GM23338 (cell line): ENCODE measurements around the gene PI4K2A.

Source experiments
- CREB1 ChIP-seq: fragments of 250-450 bp; sonication (Bioruptor Pico); IDR thresholded peaks from 2 replicates; pipeline ENCODE4 v1.5.0; 2020; ENCODE audit warnings: low read depth, mild to moderate bottlenecking, moderate library complexity
- CTCF ChIP-seq, 2 experiments: fragments of 200-600 bp in 1 of 2; sonication (generic) in 1 of 2; conservative IDR thresholded peaks; 2 replicates each; pipeline versions ENCODE4 v1.5.1 to v1.6.1; 2016 to 2017; ENCODE audit warnings: antibody characterized with exemption in 2 of 2, low read depth in 2 of 2, mild to moderate bottlenecking in 2 of 2, moderate library complexity in 1 of 2
- ETS1 ChIP-seq: IDR thresholded peaks from 2 replicates; pipeline ENCODE4 v1.6.1; 2016; ENCODE audit warnings: antibody characterized with exemption
- EZH2 ChIP-seq: fragments of 200-600 bp; sonication (generic); IDR thresholded peaks from one replicate; pipeline ENCODE4 v1.8.0; 2017; ENCODE audit warnings: antibody characterized with exemption, mild to moderate bottlenecking, low read depth; ENCODE audit not compliant: unreplicated experiment
- EZH2phosphoT487 ChIP-seq: fragments of 200-600 bp; sonication (generic); IDR thresholded peaks from one replicate; pipeline ENCODE4 v1.8.1; 2018; ENCODE audit warnings: antibody characterized with exemption; ENCODE audit not compliant: unreplicated experiment
- JUNB ChIP-seq: IDR thresholded peaks from one replicate; pipeline ENCODE4 v1.6.1; 2016; ENCODE audit warnings: antibody characterized with exemption; ENCODE audit not compliant: unreplicated experiment
- POLR2AphosphoS5 ChIP-seq: IDR thresholded peaks from 2 replicates; pipeline ENCODE4 v1.6.1; 2016; ENCODE audit warnings: antibody characterized with exemption, low read depth
- REST ChIP-seq: IDR thresholded peaks from one replicate; pipeline ENCODE4 v1.6.1; 2018; ENCODE audit warnings: antibody characterized with exemption; ENCODE audit not compliant: unreplicated experiment
- ZNF331 ChIP-seq: fragments of 250-450 bp; sonication (Bioruptor Pico); IDR thresholded peaks from 2 replicates; pipeline ENCODE4 v1.5.0; 2020; ENCODE audit warnings: low read depth, mild to moderate bottlenecking, moderate library complexity
- ZNF462 ChIP-seq: fragments of 250-450 bp; sonication (Bioruptor Pico); IDR thresholded peaks from 2 replicates; pipeline ENCODE4 v1.5.0; 2020; ENCODE audit warnings: mild to moderate bottlenecking, moderate library complexity

GRCh38 chr10:97714401-97715258 is 74.2 kb downstream of the PI4K2A start:
- no peak for TF ChIP-seq CTCF (conservative IDR thresholded peaks at IDR 0.05; ENCODE audit: low read depth in 2 of 2)
- TF ChIP-seq POLR2AphosphoS5, result peak; percentile 87
- no peak; the same call in 1 of the 2 replicates for TF ChIP-seq ETS1
- 0 out of 2 replicates have a peak, but pooled peaks have one; percentile 9 for TF ChIP-seq CREB1 (CRISPR knock-in tag)
- no peak for TF ChIP-seq REST
- no peak for TF ChIP-seq EZH2phosphoT487
- no peak for TF ChIP-seq EZH2
- TF ChIP-seq JUNB, result no peak
- no peak for TF ChIP-seq ZNF331 (CRISPR knock-in tag)
- no peak for TF ChIP-seq ZNF462 (CRISPR knock-in tag)
